ENCODE measurements around the gene ELOB. TPM values are rescaled to one million over a fixed set of nuclear protein-coding genes. Genes with fewer than 3 reads are reported as not detected.

Gene ELOB
- total and polyA plus RNA-seq, 10 of the 15 experiments (the other 5 are each of a cell fraction or from before 2014, with no cell fraction given) = 86.9 to 823 (median 263) TPM

- TF ChIP-seq, protein P1, sequence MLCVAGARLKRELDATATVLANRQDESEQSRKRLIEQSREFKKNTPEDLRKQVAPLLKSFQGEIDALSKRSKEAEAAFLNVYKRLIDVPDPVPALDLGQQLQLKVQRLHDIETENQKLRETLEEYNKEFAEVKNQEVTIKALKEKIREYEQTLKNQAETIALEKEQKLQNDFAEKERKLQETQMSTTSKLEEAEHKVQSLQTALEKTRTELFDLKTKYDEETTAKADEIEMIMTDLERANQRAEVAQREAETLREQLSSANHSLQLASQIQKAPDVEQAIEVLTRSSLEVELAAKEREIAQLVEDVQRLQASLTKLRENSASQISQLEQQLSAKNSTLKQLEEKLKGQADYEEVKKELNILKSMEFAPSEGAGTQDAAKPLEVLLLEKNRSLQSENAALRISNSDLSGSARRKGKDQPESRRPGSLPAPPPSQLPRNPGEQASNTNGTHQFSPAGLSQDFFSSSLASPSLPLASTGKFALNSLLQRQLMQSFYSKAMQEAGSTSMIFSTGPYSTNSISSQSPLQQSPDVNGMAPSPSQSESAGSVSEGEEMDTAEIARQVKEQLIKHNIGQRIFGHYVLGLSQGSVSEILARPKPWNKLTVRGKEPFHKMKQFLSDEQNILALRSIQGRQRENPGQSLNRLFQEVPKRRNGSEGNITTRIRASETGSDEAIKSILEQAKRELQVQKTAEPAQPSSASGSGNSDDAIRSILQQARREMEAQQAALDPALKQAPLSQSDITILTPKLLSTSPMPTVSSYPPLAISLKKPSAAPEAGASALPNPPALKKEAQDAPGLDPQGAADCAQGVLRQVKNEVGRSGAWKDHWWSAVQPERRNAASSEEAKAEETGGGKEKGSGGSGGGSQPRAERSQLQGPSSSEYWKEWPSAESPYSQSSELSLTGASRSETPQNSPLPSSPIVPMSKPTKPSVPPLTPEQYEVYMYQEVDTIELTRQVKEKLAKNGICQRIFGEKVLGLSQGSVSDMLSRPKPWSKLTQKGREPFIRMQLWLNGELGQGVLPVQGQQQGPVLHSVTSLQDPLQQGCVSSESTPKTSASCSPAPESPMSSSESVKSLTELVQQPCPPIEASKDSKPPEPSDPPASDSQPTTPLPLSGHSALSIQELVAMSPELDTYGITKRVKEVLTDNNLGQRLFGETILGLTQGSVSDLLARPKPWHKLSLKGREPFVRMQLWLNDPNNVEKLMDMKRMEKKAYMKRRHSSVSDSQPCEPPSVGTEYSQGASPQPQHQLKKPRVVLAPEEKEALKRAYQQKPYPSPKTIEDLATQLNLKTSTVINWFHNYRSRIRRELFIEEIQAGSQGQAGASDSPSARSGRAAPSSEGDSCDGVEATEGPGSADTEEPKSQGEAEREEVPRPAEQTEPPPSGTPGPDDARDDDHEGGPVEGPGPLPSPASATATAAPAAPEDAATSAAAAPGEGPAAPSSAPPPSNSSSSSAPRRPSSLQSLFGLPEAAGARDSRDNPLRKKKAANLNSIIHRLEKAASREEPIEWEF (IDR thresholded peaks at IDR 0.05; ENCODE audit: insufficient replicate concordance, low read depth, low read length) = no peak
- TF ChIP-seq KDM1A (IDR thresholded peaks at IDR 0.05; ENCODE audit: borderline replicate concordance) = no peak
- TF ChIP-seq LARP7 (IDR thresholded peaks at IDR 0.05) = peak; percentile 77
- TF ChIP-seq SMAD1 (IDR thresholded peaks at IDR 0.05; ENCODE audit: low read depth, partially characterized antibody) = no peak
These were observed at the start of gene ELOB (continued) for GRCh38 chr16:2777231-2777902.

DNA sequence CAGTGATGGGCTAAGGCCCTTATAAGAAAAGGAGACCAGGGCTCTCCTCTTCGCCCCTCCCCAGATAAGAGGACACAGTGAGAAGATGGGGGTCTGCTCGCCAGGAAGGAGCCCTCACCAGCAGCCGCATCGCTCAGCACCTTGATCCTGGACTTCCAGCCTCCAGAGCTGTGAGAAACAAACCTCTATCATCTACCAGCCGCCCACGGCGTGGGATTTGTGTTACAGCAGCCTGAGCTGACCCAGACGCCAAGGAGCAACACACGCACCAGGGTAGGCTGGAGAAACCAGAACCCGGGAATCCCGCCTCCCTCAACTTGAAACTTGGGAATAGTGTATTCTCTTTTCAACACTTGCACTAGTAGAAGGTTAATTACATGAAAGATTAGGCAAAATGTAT is 48.8 kb upstream of the ELOB start:
- FAIRE-seq (no peak), DNase-seq (ENCODE audit: low read depth, low spot score) (no peak), ATAC-seq (no peak)
- TF ChIP-seq MYB (IDR thresholded peaks at IDR 0.05; ENCODE audit: borderline replicate concordance, low read depth, low read length) = no peak
- TF ChIP-seq SIN3A (IDR thresholded peaks at IDR 0.05; ENCODE audit: low read depth, low read length) = no peak
- no peak for TF ChIP-seq NFXL1 (IDR thresholded peaks at IDR 0.05; ENCODE audit: borderline replicate concordance)
- TF ChIP-seq GATAD2B (conservative IDR thresholded peaks at IDR 0.05; ENCODE audit: low read depth) = no peak
- no peak for TF ChIP-seq ZBTB4 (CRISPR knock-in tag; IDR thresholded peaks at IDR 0.05)
- no peak for TF ChIP-seq CEBPB (IDR thresholded peaks at IDR 0.05; ENCODE audit: borderline replicate concordance in 1 of 2, low read depth in 2 of 2, low read length in 2 of 2)
- no peak for TF ChIP-seq ZNF217 (IDR thresholded peaks at IDR 0.05)
- no peak for TF ChIP-seq SP1 (IDR thresholded peaks at IDR 0.05; ENCODE audit: low read depth, low read length)
- POLR2A ChIA-PET = no interaction called here
- Histone ChIP-seq H3K9me3 (replicated peaks; ENCODE audit: control insufficient read depth, insufficient read depth, low read length) (no peaks in the 10 kb centered on the region), H3K36me3 (ENCODE audit: control insufficient read depth in 2 of 2, insufficient read depth in 2 of 2, low read length in 1 of 2) (no peaks in the 10 kb centered on the region), H3K9ac (ENCODE audit: control insufficient read depth, insufficient read depth, low read length) (no peak overlapping the region), H3K4me1 (ENCODE audit: control insufficient read depth, insufficient read depth, low read length) (peaks cover 4% of the 10 kb centered on the region; the same call in 1 of the 2 replicates), H3K27ac (ENCODE audit: control insufficient read depth, insufficient read depth) (no peak overlapping the region), H2AFZ (ENCODE audit: control insufficient read depth, low read depth, low read length) (no peak overlapping the region), H3K79me2 (ENCODE audit: control insufficient read depth, insufficient read depth, low read length) (no peaks in the 10 kb centered on the region), H3K4me3 (no peak overlapping the region), H4K20me1 (ENCODE audit: control insufficient read depth, insufficient read depth) (no peaks in the 10 kb centered on the region), H3K4me2 (ENCODE audit: control insufficient read depth, insufficient read depth) (no peak overlapping the region), H3K27me3 (replicated peaks in 1 of 2; ENCODE audit: control insufficient read depth in 2 of 2, insufficient read depth in 2 of 2, low read length in 1 of 2) (no peaks in the 10 kb centered on the region)
- WGBS (ENCODE audit: insufficient coverage, insufficient replicate concordance, low lambda C conversion rate, missing lambda C conversion rate) = 57% methylated on average over 11 of the region's 11 CpGs
- SMC1A ChIA-PET (ENCODE audit: uncharacterized antibody, unreplicated experiment) = no interaction called here
- no TSS peak for BruUV-seq (replicated peaks)
- CTCF ChIA-PET = no interaction called here
- in situ Hi-C loops (cut with MboI) = no loop called here
- RAD21 ChIA-PET (ENCODE audit: unreplicated experiment) = no interaction called here
- intact Hi-C loops (cut with micrococcal nuclease; ENCODE audit: unreplicated experiment) = no loop called here
